Tongue (tissue), 2 donors: ENCODE measurements around the gene PSEN1. TPM values are rescaled to one million over a fixed set of nuclear protein-coding genes. Genes with fewer than 3 reads are reported as not detected.

Experiments
- DNase-seq: peaks from one replicate; pipeline ENCODE4 v3.0.0-alpha.2; 2015
- total RNA-seq: library from RNA; depleted of rRNA; stranded (reverse); fragments of >200 nt; gene quantifications from one replicate; pipeline ENCODE4 v1.2.3, GENCODE V29; 2014

The PSEN1 gene
- total RNA-seq, 1 donor from 2014 or later = 49.5 TPM

DNA sequence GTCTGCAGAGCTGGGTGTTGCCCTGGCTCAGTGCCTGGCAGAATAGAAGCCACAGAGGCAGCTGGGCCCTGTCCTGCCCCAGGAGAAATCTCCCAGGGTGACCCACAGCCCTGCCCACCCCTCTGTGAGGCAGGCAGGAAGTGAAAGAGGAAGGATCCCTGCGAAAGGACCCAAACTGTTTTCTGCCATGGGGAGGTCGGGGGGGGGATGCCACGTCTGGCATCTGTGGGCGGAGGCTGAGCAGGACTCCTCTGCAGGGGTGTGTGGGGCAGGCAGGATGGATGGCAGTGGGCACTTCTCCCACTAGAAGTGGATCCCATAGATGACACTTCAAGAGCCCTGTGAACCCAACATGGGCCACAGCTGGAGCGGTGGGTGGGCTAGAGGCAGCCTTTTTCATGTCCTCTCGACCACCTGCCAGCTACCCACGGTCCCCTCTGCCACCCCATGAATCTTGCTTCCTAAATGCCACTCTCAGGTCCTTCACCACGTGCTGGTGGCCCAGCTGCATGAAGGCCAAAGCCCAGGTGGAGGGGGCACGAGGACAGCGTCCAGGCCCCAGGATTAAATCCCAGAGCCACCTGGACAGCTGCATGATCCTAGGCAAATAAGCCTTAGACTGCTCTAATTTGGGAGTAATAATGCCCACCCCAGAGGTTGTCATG lies 104.6 kb downstream of the PSEN1 start:
- DNase-seq = no peak

DNA sequence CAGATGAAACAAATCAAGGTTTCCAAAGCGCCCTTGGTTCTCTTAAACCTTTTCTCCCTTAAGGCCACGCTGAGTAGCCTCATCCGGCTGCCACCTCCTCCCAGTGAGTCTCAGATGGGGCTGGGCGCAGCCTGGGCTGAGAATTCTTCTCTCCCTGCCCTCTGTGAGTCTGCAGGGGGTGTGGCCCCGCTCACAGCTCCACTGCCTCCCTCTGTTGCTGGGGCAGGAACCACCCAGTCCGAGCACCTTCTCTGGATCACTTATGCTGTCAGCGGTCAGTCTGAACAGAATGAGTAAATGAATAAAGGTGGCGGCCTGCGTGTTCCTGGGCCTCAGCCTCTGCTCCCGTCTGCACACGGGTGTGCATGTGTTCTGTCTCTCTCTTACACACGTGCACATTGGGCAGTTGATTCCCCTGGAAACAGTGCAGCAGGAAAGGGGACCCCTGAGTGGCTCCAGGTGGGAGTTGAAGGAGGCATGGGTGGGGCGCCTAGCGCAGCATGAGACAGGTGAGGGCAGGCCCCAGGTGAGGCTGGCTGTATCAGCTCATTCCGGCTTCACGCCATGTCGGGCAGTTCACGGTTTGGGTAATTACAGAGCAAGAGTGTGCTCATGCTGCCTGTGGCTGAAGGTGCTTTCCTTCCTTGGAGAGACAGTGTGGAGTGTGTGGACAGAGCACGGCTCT lies 105.3 kb downstream of the PSEN1 start:
- DNase-seq = no peak

DNA sequence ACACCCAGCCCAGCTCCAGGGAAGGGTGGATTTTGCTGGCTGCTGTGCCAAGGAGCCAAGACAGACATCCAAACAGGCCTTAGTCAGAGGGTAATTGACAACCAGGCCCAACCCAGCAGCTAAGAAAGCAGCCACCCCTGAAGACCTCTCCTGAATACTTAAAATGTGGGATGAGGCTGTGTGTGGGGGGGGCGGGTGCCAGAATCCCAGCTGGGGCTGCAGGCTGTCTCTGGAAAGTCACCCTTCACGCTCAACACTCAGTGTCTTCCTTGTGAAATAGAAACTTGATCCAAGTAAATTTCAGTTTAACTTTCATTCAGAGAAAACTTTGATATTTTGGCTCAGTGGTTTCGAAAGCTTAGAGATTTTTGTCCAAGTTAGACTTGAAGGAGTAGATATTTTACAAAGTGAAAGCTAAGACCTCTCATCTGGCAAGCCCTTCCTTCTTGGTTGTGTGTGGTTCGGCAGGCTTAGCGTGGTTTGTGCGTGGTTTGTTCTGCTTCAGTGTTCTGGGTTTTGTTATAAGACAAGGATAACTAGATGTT lies 106.1 kb downstream of the PSEN1 start:
- peak; percentile 21 for DNase-seq

DNA sequence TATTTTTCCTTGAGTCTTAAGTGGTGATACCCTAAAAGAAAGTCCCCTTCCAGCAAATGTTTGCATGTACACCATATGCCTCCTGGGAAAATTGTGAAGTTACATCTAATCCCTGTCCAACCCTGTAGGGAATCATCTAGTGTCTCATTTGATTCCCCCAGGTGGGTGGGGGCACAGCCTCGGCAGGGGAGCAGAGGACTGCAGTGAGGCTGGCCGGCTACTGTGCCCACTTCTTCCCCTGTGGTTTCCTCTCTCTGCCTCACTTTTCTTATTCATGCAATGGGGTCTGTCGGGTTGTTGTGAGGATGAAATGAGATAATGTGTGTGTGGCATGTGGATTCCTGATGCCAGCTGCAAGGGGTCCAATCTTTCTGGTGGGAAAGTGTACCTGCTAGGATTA lies 107.0 kb downstream of the PSEN1 start:
- DNase-seq = no peak

DNA sequence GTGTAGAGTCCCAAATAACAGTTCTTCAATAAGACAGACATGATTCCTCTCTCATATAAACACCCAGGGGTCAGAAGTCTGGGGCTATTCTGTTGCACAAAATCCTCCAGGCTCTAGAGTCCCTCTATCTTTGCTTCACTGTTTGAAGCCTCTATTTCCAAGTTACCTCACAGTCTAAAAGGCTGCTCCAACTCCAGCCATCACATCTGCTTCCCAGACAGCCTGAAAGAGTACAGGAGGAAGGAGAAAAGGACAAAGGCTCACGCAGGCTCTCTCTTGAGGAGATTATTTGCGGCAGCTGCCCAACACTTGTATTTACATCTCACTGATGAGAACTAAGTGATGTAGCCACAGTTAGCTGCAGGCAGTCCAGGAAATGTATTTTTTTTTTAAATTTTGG lies 107.4 kb downstream of the PSEN1 start:
- no peak for DNase-seq

DNA sequence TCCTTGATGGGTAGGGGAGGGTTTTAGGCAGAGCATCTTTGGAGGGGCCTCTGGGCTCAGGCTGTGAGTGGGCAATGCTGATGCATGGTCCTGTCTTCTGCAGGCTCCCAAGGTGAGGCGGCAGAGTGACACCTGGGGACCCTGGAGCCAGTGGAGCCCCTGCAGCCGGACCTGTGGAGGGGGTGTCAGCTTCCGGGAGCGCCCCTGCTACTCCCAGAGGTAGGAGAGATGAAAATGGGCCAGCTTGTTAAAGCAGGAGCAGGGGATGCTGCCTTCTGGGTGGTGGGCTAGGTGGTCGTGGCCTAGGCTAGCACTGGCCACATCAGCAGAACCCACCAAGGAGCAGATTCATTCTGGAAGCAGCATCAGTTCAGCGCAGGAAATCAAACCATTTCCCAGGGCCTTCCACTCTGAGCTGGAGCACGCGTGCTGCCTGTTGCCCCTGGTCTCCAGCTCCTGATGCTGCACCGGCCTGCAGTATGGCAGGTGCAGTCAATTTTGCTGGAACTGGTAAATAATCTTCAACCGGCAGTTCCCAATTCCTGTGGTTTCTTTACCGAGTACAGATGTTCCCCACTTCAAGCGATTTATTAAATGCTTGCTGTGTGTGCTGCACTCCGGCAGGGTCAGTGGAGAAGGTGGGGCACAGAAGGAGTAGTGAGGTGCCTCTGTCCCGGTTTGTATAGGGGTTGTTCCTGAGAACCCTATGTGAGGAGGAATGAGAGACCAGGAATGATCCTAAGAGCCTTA lies 108.4 kb downstream of the PSEN1 start:
- no peak for DNase-seq

DNA sequence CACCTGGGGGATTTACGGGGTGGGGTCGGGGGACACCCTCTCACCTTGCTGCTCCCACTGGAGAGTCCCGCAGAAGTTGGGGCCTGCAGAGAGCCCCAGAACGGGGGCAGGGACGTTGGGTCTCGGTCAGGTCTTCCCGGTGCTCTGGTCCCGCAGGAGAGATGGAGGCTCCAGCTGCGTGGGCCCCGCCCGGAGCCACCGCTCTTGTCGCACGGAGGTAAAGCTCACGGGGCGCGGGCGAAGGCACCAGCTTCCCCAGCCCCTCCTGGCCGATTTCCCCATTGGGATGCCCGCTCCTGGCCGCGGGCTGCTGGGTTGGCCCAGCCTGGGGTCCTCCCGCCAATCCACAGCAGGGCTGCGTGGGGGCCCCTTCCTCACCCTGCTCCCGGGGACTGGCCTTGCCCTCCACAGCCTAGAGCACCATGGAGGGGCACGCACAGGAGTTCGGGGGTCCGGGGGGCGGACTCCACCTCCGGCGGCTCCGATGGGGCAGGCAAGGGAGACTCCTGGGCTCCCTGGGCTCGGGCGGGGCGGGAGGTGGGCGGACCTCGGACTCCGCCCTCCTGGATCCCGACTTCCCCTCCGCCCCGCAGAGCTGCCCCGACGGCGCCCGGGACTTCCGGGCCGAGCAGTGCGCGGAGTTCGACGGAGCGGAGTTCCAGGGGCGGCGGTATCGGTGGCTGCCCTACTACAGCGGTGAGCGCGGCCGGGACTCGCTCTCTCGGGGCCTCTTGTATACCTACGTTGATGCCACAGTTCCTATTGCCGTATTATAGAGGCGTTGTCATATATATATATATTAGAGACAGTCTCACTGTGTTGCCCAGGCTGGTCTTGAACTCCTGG lies 109.4 kb downstream of the PSEN1 start:
- DNase-seq = peak; percentile 46

DNA sequence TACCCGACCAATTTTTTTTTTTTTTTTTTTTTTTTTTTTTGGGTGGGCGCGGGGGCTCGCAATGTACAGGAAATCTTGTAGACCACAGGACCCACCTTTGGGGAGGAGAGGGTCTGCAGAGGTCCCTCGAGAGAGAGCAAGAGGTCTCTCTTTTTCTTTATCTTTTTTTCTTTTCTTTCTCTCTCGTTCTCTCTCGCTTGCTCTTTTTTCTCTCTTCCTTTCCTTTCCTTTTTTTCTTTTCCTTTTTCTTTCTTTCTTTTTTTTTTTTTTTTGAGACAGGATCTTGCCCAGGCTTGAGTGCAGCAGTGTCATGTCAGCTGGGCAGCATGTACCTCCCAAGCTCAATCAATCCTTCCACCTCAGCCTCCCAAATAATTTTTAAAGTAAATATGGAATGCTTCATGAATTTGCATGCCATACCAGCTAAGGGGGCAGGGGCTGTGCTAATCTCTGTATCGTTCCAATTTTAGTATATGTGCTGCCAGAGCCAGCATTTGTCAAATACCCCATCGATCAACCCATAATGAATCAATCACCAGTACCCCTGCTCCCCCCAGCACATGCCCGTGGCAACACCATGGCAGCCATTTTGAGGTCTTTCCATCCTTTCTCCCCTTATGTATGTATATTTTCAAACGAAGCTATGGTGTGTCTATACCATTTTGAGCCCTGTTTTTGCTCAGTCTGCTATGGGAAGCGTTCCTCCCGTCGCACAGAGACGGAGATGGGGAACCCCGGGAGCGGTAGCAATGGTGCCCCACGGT lies 110.3 kb downstream of the PSEN1 start:
- no peak for DNase-seq

DNA sequence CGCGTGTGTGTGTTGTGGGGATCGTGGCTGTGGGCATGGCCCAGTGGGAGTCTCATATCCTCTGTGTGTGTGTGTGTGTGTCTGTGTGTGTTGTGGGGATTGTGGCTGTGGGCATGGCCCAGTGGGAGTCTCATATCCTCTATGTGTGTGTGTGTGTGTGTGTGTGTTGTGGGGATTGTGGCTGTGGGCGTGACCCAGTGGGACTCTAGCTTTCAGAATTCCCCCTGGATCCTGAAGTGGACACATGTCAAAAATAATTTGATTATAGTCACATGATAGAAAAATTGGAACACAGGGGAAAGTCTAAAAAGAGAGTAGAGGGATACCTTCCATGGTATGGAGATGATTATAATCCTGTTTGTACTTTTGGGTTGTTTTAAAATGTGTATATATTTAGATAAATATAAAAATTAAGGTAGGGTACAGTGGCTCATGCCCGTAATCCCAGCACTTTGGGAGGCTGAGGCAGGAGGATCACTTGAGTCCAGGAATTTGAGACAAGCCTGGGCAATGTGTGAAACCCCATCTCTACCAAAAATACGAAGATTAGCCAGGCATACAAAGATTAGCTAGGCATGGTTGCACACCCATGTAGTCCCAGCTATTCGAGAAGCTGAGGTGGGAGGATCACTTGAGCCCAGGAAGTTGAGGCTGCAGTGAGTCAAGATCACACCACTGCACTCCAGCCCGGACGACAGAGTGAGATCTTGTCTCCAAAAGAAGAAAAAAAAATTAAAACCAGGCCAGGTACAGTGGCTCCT lies 112.0 kb downstream of the PSEN1 start:
- no peak for DNase-seq

DNA sequence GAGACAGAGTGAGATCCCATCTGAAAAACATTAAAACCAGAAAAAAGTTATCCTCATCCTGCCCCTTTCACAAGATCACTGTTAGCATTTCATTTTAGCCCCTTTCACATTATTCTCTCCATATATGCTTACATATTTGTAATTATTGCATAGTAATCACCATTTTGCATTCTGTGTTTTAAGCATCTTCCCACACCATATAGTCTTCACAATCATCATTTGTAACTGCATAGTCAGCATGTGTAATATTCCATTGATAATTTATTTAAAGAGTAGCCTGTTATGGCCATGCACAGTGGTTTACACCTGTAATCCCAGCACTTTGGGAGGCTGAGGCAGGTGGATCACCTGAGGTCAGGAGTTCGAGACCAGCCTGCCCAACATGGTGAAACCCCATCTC lies 112.8 kb downstream of the PSEN1 start:
- DNase-seq = no peak

DNA sequence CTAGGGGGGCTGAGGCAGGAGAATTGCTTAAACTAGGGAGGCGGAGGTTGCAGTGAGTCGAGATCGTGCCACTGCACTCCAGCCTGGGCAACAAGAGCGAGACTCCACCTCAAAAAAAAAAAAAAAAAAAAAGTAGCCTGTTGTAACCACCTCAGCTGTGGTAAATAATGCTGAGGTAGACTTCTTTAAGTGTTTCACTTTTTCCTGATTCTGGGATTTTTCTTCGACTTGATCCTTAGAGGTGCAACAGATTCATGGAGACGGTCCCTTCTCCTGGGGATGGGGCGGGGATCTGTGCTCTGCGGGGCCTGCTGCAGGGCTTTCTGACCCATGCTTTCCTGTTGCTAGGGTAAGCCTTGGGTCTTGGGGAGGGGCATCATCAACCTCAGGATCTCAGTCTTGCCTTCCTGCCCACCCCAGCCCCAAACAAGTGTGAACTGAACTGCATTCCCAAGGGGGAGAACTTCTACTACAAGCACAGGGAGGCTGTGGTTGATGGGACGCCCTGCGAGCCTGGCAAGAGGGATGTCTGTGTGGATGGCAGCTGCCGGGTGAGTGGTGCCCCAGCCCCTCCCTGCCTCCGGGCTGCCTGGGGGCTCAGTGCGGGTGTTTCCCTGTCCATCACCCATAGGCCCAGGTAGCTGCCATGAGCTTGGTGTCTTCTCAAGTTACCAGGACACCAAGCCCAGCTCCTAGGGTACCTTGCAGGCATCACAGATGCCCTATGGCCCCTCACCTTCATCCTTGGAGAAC lies 113.4 kb downstream of the PSEN1 start:
- DNase-seq = no peak

DNA sequence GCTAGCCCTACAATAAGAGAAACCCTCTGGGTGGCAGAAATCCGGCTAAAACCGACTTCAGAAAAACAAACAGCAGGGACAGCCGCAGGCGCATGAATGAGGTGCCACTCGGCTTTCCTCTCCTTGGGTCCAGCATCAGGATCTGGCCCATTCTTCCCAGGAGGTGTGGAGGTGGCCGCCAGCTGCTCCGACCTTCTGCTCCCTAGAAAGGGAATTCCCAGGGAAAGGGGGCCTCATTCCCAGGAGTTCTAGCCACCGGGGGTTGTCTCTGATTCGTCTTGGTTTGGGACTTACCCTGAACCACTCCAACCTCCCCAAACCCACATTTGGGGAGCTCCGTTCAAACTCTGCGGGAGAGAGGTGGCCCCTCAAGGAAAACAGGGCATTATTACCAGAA lies 114.0 kb downstream of the PSEN1 start:
- no peak for DNase-seq

DNA sequence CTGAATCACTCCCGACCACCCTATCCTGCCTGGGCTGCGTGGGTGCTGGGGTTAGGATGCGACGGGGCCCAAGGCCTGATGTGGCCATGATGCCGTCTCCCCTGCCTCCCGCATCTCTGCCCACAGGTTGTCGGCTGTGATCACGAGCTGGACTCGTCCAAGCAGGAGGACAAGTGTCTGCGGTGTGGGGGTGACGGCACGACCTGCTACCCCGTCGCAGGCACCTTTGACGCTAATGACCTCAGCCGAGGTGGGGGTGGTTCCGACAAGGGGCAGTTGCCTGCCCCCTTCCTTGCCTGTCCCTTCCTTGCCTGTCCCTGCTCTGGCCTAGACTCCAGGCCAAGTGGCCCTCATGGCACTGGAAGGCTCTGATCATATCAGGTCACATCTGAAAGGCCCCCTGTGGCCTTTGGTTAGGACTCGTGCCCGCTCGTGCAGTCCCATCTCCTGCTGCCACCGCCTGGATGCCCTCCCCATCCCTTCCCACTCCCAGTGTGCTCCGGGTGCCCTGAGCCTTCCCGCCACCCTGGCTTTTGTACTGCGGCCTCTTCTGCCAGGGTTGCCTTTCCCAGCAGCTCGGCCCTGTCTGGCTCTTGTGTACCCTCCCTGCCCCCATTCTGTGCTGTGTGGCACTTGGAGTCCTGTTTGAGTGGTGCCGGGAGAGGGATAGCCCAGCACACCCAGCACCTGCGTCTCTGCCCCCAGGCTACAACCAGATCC lies 114.6 kb downstream of the PSEN1 start:
- DNase-seq = no peak

DNA sequence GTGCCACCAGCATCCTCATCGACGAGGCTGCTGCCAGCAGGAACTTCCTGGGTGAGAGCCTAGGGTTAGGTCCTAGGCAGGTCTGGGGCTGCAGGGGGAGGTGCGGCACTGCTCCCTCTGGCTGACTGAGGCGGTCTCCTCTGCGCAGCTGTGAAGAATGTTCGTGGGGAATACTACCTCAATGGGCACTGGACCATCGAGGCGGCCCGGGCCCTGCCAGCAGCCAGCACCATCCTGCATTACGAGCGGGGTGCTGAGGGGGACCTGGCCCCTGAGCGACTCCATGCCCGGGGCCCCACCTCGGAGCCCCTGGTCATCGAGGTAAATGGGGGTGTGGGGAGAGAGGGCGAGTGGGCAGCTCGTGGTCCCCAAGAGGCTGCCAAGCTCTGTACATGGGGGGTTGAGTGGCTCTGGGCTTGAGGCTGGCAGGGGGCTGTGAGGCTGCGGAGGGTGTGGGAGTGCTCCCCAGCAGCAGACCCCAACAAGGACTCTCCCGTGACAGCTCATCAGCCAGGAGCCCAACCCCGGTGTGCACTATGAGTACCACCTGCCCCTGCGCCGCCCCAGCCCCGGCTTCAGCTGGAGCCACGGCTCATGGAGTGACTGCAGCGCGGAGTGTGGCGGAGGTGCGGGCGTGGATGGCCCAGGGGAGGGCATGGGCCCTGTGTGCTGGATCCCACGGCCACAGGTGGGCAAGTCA lies 115.4 kb downstream of the PSEN1 start:
- no peak for DNase-seq

DNA sequence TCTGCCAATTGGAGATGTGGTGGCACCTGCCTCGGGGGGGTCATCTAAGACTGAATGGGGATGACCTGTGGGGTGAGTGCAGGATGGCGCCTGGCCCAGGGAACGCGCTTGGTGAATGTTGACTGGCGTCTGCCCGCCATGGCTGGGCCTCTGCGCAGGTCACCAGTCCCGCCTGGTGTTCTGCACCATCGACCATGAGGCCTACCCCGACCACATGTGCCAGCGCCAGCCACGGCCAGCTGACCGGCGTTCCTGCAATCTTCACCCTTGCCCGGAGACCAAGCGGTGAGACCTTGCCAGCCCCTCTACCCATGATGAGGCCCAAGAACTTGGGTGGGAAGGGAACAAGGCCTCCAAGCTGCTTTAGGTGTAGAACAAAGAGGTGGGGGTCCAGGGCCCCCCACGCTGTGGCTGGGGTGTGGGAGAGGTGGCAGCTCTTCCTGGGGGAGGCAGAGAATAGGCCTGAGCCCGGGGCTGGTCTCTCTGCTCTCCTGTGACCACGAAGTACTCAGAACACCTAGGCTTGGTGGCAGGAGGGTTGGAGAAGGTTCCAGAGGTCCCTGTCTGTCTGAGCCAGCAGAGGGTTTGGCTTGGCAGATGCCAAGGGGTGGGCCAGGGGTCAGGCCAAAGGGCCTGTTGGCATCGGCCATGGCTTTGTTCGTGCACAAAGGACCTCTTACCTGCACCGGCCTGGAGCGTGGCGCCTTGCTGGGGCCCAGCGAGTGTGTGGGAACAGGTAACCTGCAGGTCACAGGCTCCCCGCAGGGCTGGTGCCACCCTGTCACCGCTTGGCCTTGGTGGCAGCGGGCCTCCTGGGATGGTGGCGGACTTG lies 116.4 kb downstream of the PSEN1 start:
- no peak for DNase-seq

DNA sequence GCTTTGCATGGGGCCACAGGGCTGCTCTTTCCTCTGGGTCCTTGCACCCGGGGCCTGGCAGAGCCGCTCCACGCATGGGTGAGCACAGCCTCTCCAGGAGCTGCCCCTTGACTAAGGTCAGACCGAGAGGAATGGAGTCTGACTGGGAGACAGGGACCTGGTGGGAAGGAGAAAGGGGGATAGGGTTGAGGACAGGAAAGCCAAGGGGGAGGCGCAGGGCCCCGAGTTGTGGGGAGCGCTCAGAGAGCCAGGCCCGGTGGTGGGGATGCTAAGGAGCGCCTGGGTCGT lies 117.0 kb downstream of the PSEN1 start:
- DNase-seq = no peak

DNA sequence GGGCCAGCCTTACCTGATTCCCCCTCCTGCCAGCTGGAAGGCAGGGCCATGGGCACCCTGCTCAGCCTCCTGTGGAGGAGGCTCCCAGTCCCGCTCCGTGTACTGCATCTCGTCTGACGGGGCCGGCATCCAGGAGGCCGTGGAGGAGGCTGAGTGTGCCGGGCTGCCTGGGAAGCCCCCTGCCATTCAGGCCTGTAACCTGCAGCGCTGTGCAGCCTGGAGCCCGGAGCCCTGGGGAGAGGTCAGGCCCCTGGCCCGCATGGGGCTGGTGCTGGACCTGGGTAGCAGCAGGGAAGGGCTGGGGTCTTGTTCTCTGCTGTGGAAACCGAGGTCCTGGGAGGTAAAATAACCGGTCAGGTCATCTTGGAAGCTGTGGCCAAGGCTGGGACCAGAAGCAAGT lies 117.4 kb downstream of the PSEN1 start:
- no peak for DNase-seq
